ENCODE measurements around the gene TTK.

TTK gene

DNA sequence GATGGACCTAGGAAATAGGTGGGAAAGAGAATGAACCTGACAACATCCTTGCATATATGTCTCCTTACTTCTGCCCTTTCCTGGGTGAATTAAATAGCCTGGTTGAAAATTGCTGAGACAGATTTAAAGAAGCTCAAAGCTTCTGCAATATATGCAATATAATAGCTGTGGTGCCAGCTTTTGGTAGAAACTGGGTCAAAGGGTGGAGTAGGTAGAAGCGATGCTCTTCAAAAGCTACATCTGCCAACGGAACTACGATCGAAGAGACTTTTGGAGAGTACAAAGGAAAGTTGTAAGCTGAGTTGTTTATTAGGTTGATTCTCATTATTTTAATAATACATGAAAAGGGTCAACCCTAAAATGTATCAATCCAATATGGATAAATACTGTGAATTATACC is 22.8 kb upstream of the TTK start:
- no peak for TF ChIP-seq EZH2 (IDR thresholded peaks at IDR 0.05; ENCODE audit: borderline replicate concordance, low read length)
- TF ChIP-seq, protein P1, sequence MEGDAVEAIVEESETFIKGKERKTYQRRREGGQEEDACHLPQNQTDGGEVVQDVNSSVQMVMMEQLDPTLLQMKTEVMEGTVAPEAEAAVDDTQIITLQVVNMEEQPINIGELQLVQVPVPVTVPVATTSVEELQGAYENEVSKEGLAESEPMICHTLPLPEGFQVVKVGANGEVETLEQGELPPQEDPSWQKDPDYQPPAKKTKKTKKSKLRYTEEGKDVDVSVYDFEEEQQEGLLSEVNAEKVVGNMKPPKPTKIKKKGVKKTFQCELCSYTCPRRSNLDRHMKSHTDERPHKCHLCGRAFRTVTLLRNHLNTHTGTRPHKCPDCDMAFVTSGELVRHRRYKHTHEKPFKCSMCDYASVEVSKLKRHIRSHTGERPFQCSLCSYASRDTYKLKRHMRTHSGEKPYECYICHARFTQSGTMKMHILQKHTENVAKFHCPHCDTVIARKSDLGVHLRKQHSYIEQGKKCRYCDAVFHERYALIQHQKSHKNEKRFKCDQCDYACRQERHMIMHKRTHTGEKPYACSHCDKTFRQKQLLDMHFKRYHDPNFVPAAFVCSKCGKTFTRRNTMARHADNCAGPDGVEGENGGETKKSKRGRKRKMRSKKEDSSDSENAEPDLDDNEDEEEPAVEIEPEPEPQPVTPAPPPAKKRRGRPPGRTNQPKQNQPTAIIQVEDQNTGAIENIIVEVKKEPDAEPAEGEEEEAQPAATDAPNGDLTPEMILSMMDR (IDR thresholded peaks at IDR 0.05; ENCODE audit: low read length) = no peak
- Histone ChIP-seq H2AFZ (ENCODE audit: low read length) (no peak overlapping the region), H3K4me2 (ENCODE audit: low read length) (no peak overlapping the region), H3K27ac (ENCODE audit: low read depth, low read length, poor library complexity, severe bottlenecking) (no peak overlapping the region), H3K4me3 (ENCODE audit: low read depth, low read length, poor library complexity, severe bottlenecking) (no peak overlapping the region), H3K9ac (ENCODE audit: low read length) (no peak overlapping the region), H3K79me2 (ENCODE audit: insufficient read depth, low read length) (no peaks in the 10 kb centered on the region), H3K36me3 (ENCODE audit: insufficient read depth, low read length) (no peaks in the 10 kb centered on the region), H3F3A (ENCODE audit: insufficient read depth, low read length) (no peaks in the 10 kb centered on the region), H3K27me3 (ENCODE audit: insufficient read depth, low read length) (no peaks in the 10 kb centered on the region), H3K9me3 (ENCODE audit: low read length) (no peaks in the 10 kb centered on the region), H3K4me1 (ENCODE audit: insufficient read depth, low read length, severe bottlenecking) (no peaks in the 10 kb centered on the region), H4K20me1 (ENCODE audit: insufficient read depth, low read length) (no peaks in the 10 kb centered on the region), H3K9me2 (ENCODE audit: low read depth, low read length) (no peaks in the 10 kb centered on the region)

DNA sequence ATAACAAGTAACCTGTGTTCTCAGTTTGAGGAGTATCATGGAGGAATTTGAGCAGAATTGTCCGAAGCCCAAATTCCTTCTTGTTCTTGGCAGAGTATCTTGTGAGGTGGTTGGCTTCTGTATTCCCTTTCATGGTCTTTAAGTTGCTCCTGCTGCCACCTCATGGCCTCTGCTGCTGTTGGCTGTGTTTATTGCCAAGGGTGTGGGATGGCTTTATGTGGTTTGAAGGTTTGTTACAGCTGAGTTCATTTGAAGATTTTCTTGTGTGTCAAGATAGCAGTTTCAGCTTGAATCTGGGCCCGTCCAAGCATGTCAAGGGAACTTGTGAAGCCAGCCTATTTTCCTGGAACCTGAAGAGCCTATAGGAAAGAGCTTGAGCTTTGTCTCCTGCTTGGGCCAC is 20.2 kb upstream of the TTK start:
- Histone ChIP-seq H3K4me1 (ENCODE audit: insufficient read depth, low read length, severe bottlenecking) (no peaks in the 10 kb centered on the region), H3K9me3 (ENCODE audit: low read length) (no peaks in the 10 kb centered on the region), H3K79me2 (ENCODE audit: insufficient read depth, low read length) (no peaks in the 10 kb centered on the region), H3K27ac (ENCODE audit: low read depth, low read length, poor library complexity, severe bottlenecking) (no peak overlapping the region), H3K9me2 (ENCODE audit: low read depth, low read length) (no peaks in the 10 kb centered on the region), H3K4me3 (ENCODE audit: low read depth, low read length, poor library complexity, severe bottlenecking) (no peak overlapping the region), H3F3A (ENCODE audit: insufficient read depth, low read length) (no peaks in the 10 kb centered on the region), H3K4me2 (ENCODE audit: low read length) (no peak overlapping the region), H3K9ac (ENCODE audit: low read length) (no peak overlapping the region), H3K27me3 (ENCODE audit: insufficient read depth, low read length) (no peaks in the 10 kb centered on the region), H4K20me1 (ENCODE audit: insufficient read depth, low read length) (no peaks in the 10 kb centered on the region), H2AFZ (ENCODE audit: low read length) (no peak overlapping the region), H3K36me3 (ENCODE audit: insufficient read depth, low read length) (no peaks in the 10 kb centered on the region)
- TF ChIP-seq EZH2 (IDR thresholded peaks at IDR 0.05; ENCODE audit: borderline replicate concordance, low read length) = no peak
- TF ChIP-seq, protein P1 (IDR thresholded peaks at IDR 0.05; ENCODE audit: low read length) = no peak

DNA sequence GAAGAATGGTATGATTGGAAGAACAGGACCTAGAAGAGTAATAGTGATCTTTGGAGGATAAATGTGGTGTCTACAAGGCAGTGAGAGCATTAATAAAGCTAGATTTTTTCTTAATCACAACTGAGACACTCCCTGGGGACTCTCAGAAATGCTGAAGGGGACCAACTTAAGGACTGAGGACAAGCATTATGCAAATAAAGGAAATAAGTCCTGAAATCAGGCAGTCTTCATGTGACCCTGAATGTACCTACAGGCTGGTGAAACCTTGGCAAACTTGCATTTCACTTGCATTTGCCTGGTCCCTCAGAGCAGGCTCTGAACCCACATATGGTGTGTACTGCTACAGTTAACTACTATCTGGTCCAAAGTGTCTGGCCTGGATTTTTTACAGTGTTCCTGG is 19.3 kb upstream of the TTK start:
- H4K20me1 ChIP-seq (ENCODE audit: insufficient read depth, low read length) = no peaks in the 10 kb centered on the region
- H3K79me2 ChIP-seq (ENCODE audit: insufficient read depth, low read length) = no peaks in the 10 kb centered on the region
- H3K4me3 ChIP-seq (ENCODE audit: low read depth, low read length, poor library complexity, severe bottlenecking) = no peak overlapping the region
- H3F3A ChIP-seq (ENCODE audit: insufficient read depth, low read length) = no peaks in the 10 kb centered on the region
- no peaks in the 10 kb centered on the region for H3K36me3 ChIP-seq (ENCODE audit: insufficient read depth, low read length)
- no peaks in the 10 kb centered on the region for H3K4me1 ChIP-seq (ENCODE audit: insufficient read depth, low read length, severe bottlenecking)
- TF ChIP-seq, protein P1 (IDR thresholded peaks at IDR 0.05; ENCODE audit: low read length) = no peak
- no peak for TF ChIP-seq EZH2 (IDR thresholded peaks at IDR 0.05; ENCODE audit: borderline replicate concordance, low read length)
- H3K27ac ChIP-seq (ENCODE audit: low read depth, low read length, poor library complexity, severe bottlenecking) = no peak overlapping the region
- H3K9me3 ChIP-seq (ENCODE audit: low read length) = no peaks in the 10 kb centered on the region
- no peak overlapping the region for H3K9ac ChIP-seq (ENCODE audit: low read length)
- no peak overlapping the region for H2AFZ ChIP-seq (ENCODE audit: low read length)
- H3K4me2 ChIP-seq (ENCODE audit: low read length) = no peak overlapping the region
- no peaks in the 10 kb centered on the region for H3K27me3 ChIP-seq (ENCODE audit: insufficient read depth, low read length)
- no peaks in the 10 kb centered on the region for H3K9me2 ChIP-seq (ENCODE audit: low read depth, low read length)
